ENCODE measurements around the gene MYOM1. TPM values are rescaled to one million over a fixed set of nuclear protein-coding genes. Genes with fewer than 3 reads are reported as not detected.

Gene MYOM1
- total and polyA plus RNA-seq, 2 donors (not counting 3 experiments of a cell fraction or from before 2014, with no cell fraction given): 0.08 TPM; not detected in 1

DNA sequence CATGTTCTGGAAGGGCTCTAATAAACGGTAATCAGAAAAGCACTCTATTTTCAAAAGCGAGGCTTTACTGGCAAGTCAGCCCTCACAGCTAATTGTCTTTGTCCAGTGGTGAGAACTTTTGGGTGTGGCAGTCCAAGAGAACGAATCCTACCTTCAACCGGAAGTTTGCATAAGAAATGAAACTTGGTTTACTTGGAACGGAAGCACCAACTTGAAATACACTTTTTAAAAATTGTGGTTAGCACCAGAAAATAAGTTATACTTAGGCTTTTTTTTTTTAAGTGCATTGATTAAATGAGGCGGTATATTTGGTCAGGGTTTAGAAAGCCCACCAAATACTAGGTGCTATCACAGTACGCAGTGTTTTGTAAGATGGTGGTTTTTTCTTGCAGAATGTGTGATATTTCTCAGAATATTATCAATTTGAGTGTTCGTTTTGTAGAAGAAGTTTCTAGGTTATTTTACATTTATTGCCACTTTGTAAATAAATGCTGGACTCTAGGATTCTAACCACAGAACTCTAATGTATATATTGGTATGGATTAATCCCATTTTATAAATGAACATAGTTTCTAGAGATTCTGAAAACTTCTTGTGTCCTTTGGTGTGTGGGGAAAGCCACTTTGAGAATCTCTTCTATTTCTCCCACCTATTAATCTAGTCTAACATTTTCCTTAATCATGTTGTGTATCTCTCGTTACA is 29.0 kb upstream of the MYOM1 start:
- peak overlapping the region; percentile 96 for H3K4me2 ChIP-seq (ENCODE audit: insufficient read depth, low read length)
- BruUV-seq (replicated peaks): no TSS peak
- H3K9ac ChIP-seq (replicated peaks; ENCODE audit: extremely low read depth, insufficient read depth, low read length): peak overlapping the region; percentile 100
- H3K9me3 ChIP-seq (replicated peaks; ENCODE audit: control insufficient read depth, insufficient read depth, low read length): no peaks in the 10 kb centered on the region
- peak overlapping the region; percentile 75 to 98 (median 95) for H3K4me3 ChIP-seq (replicated peaks in 1 of 3; ENCODE audit: insufficient read depth in 1 of 3, low read depth in 1 of 3, low read length in 3 of 3)
- H4K20me1 ChIP-seq (replicated peaks; ENCODE audit: control insufficient read depth, extremely low read depth, insufficient read depth, low read length): no peaks in the 10 kb centered on the region
- ChIA-PET CTCF (interaction anchor here (0.8 to 3.2 kb wide), 4 partner anchors 8 to 417 kb away, joined by 3 to 25 read pairs (median 8); partner anchors contain the start of gene MYL12B), POLR2A (interaction anchor here (0.6 to 1.2 kb wide), 6 partner anchors 16 to 672 kb away, joined by 3 to 7 read pairs (median 3); no protein-coding TSS in a partner anchor)
- H2AFZ ChIP-seq (ENCODE audit: low read depth, low read length): no peak overlapping the region
- DNase-seq (ENCODE audit: low read depth, low spot score): peak; percentile 56
- no peaks in the 10 kb centered on the region for H3K9me1 ChIP-seq (replicated peaks; ENCODE audit: control insufficient read depth, extremely low read depth, insufficient read depth, low read length)
- peak overlapping the region; percentile 83 for H3K27ac ChIP-seq (ENCODE audit: insufficient read depth, low read depth, low read length)
- no peaks in the 10 kb centered on the region for H3K27me3 ChIP-seq (ENCODE audit: control insufficient read depth in 2 of 2, insufficient read depth in 2 of 2, low read length in 2 of 2)
- H3K79me2 ChIP-seq (ENCODE audit: control insufficient read depth, insufficient read depth, low read length): peaks cover 61% of the 10 kb centered on the region
- FAIRE-seq: peak; percentile 67
- intact Hi-C loops (cut with micrococcal nuclease) (loop anchor here (5.0 to 10.0 kb wide), 2 partner anchors 944 to 1662 kb away; no protein-coding TSS in a partner anchor), dilution Hi-C loops (cut with MboI; ENCODE audit: extremely low pct_ligation_motif_present, low sequenced_read_pairs) (no loop called here)
- peaks cover 3 to 6% of the 10 kb centered on the region in 2 experiments for H3K36me3 ChIP-seq (ENCODE audit: control insufficient read depth in 2 of 2, extremely low read depth in 1 of 2, insufficient read depth in 2 of 2, low read length in 2 of 2)
- H3K4me1 ChIP-seq (ENCODE audit: control insufficient read depth, extremely low read depth, insufficient read depth, low read length): peaks cover 41% of the 10 kb centered on the region
- TF ChIP-seq POLR2AphosphoS5 (IDR thresholded peaks at IDR 0.05; ENCODE audit: insufficient read depth, low read depth, low read length) (peak; percentile 40), POLR2A (IDR thresholded peaks at IDR 0.05; ENCODE audit: low read depth, low read length) (peak; percentile 69), FOS (IDR thresholded peaks at IDR 0.05; ENCODE audit: borderline replicate concordance, insufficient read depth, low read length) (no peak)

DNA sequence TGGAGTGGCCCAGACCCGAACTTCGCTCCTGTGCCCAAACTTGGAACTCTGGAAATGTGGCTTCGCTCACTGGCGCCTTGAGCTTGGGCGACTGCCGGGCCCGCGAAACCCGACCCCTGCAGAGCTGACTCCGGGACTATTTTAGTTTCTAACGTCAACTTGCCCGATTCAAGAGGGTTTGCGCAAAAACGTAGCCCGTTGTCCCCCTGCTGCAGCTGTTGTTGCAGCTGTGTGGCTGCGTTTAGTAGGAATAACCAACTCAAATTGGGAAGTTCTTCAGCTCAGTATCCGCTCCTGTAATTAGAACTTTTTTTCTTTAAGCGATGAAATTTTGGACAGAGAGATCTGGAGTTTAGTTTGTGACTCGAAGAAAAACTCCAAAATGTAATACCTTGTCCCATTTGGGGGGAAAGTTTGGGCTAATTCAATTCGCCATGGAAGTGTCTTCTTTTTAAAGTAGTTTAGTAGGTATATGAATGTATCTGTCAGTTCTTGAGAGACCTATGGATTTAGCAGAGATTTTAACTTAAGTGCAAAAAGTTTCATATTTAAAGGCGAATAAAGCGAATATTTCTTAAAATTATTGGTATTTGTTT is 28.4 kb upstream of the MYOM1 start:
- DNase-seq (ENCODE audit: low read depth, low spot score) (peak; percentile 52), FAIRE-seq (peak; percentile 21)
- peaks cover 54% of the 10 kb centered on the region for H3K79me2 ChIP-seq (ENCODE audit: control insufficient read depth, insufficient read depth, low read length)
- ChIA-PET CTCF (interaction anchor here (0.8 to 3.7 kb wide), 6 partner anchors 8 to 418 kb away, joined by 3 to 50 read pairs (median 14); no protein-coding TSS in a partner anchor), POLR2A (interaction anchor here (0.6 to 1.5 kb wide), 10 partner anchors 8 to 672 kb away, joined by 3 to 10 read pairs (median 4); no protein-coding TSS in a partner anchor)
- peak overlapping the region; percentile 75 to 98 (median 95) for H3K4me3 ChIP-seq (replicated peaks in 1 of 3; ENCODE audit: insufficient read depth in 1 of 3, low read depth in 1 of 3, low read length in 3 of 3)
- TSS peak; percentile 45 for BruUV-seq (replicated peaks)
- H3K9me1 ChIP-seq (replicated peaks; ENCODE audit: control insufficient read depth, extremely low read depth, insufficient read depth, low read length): no peaks in the 10 kb centered on the region
- peak overlapping the region; percentile 83 for H3K27ac ChIP-seq (ENCODE audit: insufficient read depth, low read depth, low read length)
- no peaks in the 10 kb centered on the region for H4K20me1 ChIP-seq (replicated peaks; ENCODE audit: control insufficient read depth, extremely low read depth, insufficient read depth, low read length)
- peak overlapping the region; percentile 100 for H3K9ac ChIP-seq (replicated peaks; ENCODE audit: extremely low read depth, insufficient read depth, low read length)
- intact Hi-C loops (cut with micrococcal nuclease): loop anchor here (5.0 to 10.0 kb wide), 2 partner anchors 943 to 1661 kb away; no protein-coding TSS in a partner anchor
- H3K9me3 ChIP-seq (replicated peaks; ENCODE audit: control insufficient read depth, insufficient read depth, low read length): no peaks in the 10 kb centered on the region
- dilution Hi-C loops (cut with MboI; ENCODE audit: extremely low pct_ligation_motif_present, low sequenced_read_pairs): no loop called here
- H3K36me3 ChIP-seq (ENCODE audit: control insufficient read depth in 2 of 2, extremely low read depth in 1 of 2, insufficient read depth in 2 of 2, low read length in 2 of 2): peaks cover 0 to 4% of the 10 kb centered on the region in 2 experiments
- H2AFZ ChIP-seq (ENCODE audit: low read depth, low read length): no peak overlapping the region
- no peaks in the 10 kb centered on the region for H3K27me3 ChIP-seq (ENCODE audit: control insufficient read depth in 2 of 2, insufficient read depth in 2 of 2, low read length in 2 of 2)
- peak overlapping the region; percentile 96 for H3K4me2 ChIP-seq (ENCODE audit: insufficient read depth, low read length)
- H3K4me1 ChIP-seq (ENCODE audit: control insufficient read depth, extremely low read depth, insufficient read depth, low read length): peaks cover 41% of the 10 kb centered on the region
- TF ChIP-seq GATA2 (IDR thresholded peaks at IDR 0.05; ENCODE audit: insufficient read depth, insufficient read length, low read depth, low read length): no peak
- TF ChIP-seq, protein P1, sequence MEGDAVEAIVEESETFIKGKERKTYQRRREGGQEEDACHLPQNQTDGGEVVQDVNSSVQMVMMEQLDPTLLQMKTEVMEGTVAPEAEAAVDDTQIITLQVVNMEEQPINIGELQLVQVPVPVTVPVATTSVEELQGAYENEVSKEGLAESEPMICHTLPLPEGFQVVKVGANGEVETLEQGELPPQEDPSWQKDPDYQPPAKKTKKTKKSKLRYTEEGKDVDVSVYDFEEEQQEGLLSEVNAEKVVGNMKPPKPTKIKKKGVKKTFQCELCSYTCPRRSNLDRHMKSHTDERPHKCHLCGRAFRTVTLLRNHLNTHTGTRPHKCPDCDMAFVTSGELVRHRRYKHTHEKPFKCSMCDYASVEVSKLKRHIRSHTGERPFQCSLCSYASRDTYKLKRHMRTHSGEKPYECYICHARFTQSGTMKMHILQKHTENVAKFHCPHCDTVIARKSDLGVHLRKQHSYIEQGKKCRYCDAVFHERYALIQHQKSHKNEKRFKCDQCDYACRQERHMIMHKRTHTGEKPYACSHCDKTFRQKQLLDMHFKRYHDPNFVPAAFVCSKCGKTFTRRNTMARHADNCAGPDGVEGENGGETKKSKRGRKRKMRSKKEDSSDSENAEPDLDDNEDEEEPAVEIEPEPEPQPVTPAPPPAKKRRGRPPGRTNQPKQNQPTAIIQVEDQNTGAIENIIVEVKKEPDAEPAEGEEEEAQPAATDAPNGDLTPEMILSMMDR (IDR thresholded peaks at IDR 0.05; ENCODE audit: extremely low read depth in 1 of 2, insufficient read depth in 1 of 2, low read depth in 1 of 2, low read length in 2 of 2): no peak
- TF ChIP-seq JUN (IDR thresholded peaks at IDR 0.05; ENCODE audit: borderline replicate concordance, insufficient read depth, insufficient read length, low read depth): no peak
- TF ChIP-seq POLR2A (IDR thresholded peaks at IDR 0.05; ENCODE audit: low read depth, low read length): no peak
- TF ChIP-seq EZH2 (IDR thresholded peaks at IDR 0.05; ENCODE audit: borderline replicate concordance, low read depth, low read length, severe bottlenecking): no peak
- TF ChIP-seq, protein P2, sequence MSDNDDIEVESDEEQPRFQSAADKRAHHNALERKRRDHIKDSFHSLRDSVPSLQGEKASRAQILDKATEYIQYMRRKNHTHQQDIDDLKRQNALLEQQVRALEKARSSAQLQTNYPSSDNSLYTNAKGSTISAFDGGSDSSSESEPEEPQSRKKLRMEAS (IDR thresholded peaks at IDR 0.05; ENCODE audit: insufficient read depth, insufficient read length): no peak
- TF ChIP-seq POLR2AphosphoS5 (IDR thresholded peaks at IDR 0.05; ENCODE audit: insufficient read depth, low read depth, low read length): no peak
- no peak for TF ChIP-seq FOS (IDR thresholded peaks at IDR 0.05; ENCODE audit: borderline replicate concordance, insufficient read depth, low read length)
- TF ChIP-seq MYC (IDR thresholded peaks at IDR 0.05; ENCODE audit: low read depth, low read length): no peak
